HepG2 (cell line): Measurements from ENCODE around the gene MTUS2. TPM values are rescaled to one million over a fixed set of nuclear protein-coding genes. Genes with fewer than 3 reads are reported as not detected.

Experiments
- ATAC-seq: fragments of 200-7000 bp; cut with Tn5 transposase; 3 replicates; pipeline ENCODE4 v1.9.1; 2020; ENCODE audit warnings: mild to moderate bottlenecking, moderate library complexity
- BruUV-seq: library from RNA; stranded (reverse); fragments of 400-500 nt; replicated peaks from 2 replicates; lab custom pipeline; 2021; lab: Mats Ljungman, UMichigan
- CTCF ChIA-PET: fragments of 300-600 bp; formaldehyde crosslinking; extraction: SDS; loops from one replicate; lab custom pipeline; 2021; ENCODE audit warnings: low total read pairs, inconsistent platforms, low intra/inter-chr PET ratio; lab: Yijun Ruan, JAX
- POLR2A ChIA-PET: fragments of 350-600 bp; sonication (Branson Sonifier 250); formaldehyde crosslinking; loops from one replicate; lab custom pipeline; 2020; ENCODE audit warnings: antibody characterized with exemption, inconsistent platforms; lab: Yijun Ruan, JAX
- DNase-seq: peaks from one replicate; pipeline ENCODE4 v3.0.0-alpha.2; 2015; ENCODE audit warnings: low spot score
- FAIRE-seq: peaks from 3 replicates; lab custom pipeline; 2011; peaks lifted over from hg19 to GRCh38; lab: Jason Lieb, UNC
- H2AFZ ChIP-seq: one replicate; pipeline ENCODE4 v1.6.1; 2011; ENCODE audit warnings: low read length, inconsistent platforms
- H3K27ac ChIP-seq: fragments of 300-600 bp; 3 replicates; pipeline ENCODE4 v1.8.0; 2011; ENCODE audit warnings: mixed run types, mild to moderate bottlenecking, mixed read lengths, low read length, inconsistent platforms; ENCODE audit not compliant: insufficient read depth; ENCODE audit errors: extremely low read length
- H3K27me3 ChIP-seq, 2 experiments: fragments of 200-600 bp in 1 of 2; 2 replicates in 1 of 2; 3 replicates in 1 of 2; pipeline versions ENCODE4 v1.6.0 to v1.8.0; 2011; ENCODE audit warnings: low read length in 2 of 2, mild to moderate bottlenecking in 2 of 2, moderate library complexity in 2 of 2, inconsistent platforms in 1 of 2; ENCODE audit not compliant: insufficient read depth in 2 of 2, control insufficient read depth in 1 of 2
- H3K36me3 ChIP-seq, 2 experiments: fragments of 200-600 bp in 1 of 2; replicated peaks in 1 of 2; 2 replicates in 1 of 2; 3 replicates in 1 of 2; pipeline versions ENCODE4 v1.5.1 to v1.8.0; 2011; ENCODE audit warnings: low read length in 2 of 2, inconsistent platforms in 1 of 2; ENCODE audit not compliant: insufficient read depth in 2 of 2, control insufficient read depth in 1 of 2
- H3K4me1 ChIP-seq: 2 replicates; pipeline ENCODE4 v1.5.1; 2012; ENCODE audit warnings: low read length, inconsistent platforms; ENCODE audit not compliant: insufficient read depth
- H3K4me2 ChIP-seq: 2 replicates; pipeline ENCODE4 v1.6.0; 2011; ENCODE audit warnings: low read depth, low read length, inconsistent platforms
- H3K4me3 ChIP-seq, 3 experiments: fragments of 200-600 bp in 1 of 3; sonication (generic), shearing (Covaris generic) in 1 of 3; replicated peaks in 1 of 3; 2 replicates each; pipeline ENCODE4 v1.5.1; 2011 to 2016; ENCODE audit warnings: low read length in 3 of 3, inconsistent platforms in 2 of 3, low read depth in 2 of 3, mild to moderate bottlenecking in 2 of 3, control low read depth in 1 of 3, mixed read lengths in 1 of 3; ENCODE audit not compliant: insufficient read depth in 1 of 3
- H3K79me2 ChIP-seq: one replicate; pipeline ENCODE4 v1.6.1; 2011; ENCODE audit warnings: low read length, inconsistent platforms; ENCODE audit not compliant: insufficient read depth
- H3K9ac ChIP-seq: 2 replicates; pipeline ENCODE4 v1.6.0; 2011; ENCODE audit warnings: mild to moderate bottlenecking, low read depth, low read length, inconsistent platforms; ENCODE audit not compliant: insufficient read depth
- H3K9me3 ChIP-seq: 2 replicates; pipeline ENCODE4 v1.5.1; 2012; ENCODE audit warnings: mild to moderate bottlenecking, low read length
- H4K20me1 ChIP-seq: 2 replicates; pipeline ENCODE4 v1.6.0; 2011; ENCODE audit warnings: inconsistent platforms, mild to moderate bottlenecking, low read length, moderate library complexity; ENCODE audit not compliant: insufficient read depth
- AGO2 ChIP-seq: fragments of 200-400 bp; formaldehyde crosslinking; optimal IDR thresholded peaks from 2 replicates; pipeline ENCODE3; 2017; ENCODE audit warnings: mild to moderate bottlenecking, low read depth, low read length, moderate library complexity
- GABPA ChIP-seq, 2 experiments: IDR thresholded peaks; 2 replicates each; pipeline ENCODE4 v1.6.1; 2011 to 2016; ENCODE audit warnings: low read depth in 2 of 2, low read length in 1 of 2, missing biosample characterization in 1 of 2, missing genetic modification characterization in 1 of 2
- HOXA7 ChIP-seq: sonication (generic); formaldehyde crosslinking; IDR thresholded peaks from 2 replicates; pipeline ENCODE4 v1.8.1; 2022; ENCODE audit warnings: mild to moderate bottlenecking, missing genetic modification reagents, moderate library complexity
- MTA1 ChIP-seq: sonication (generic); formaldehyde crosslinking; IDR thresholded peaks from 2 replicates; pipeline ENCODE4 v1.4.0; 2020; ENCODE audit warnings: missing genetic modification reagents, mild to moderate bottlenecking, borderline replicate concordance
- MYNN ChIP-seq: sonication (generic); formaldehyde crosslinking; IDR thresholded peaks from 2 replicates; pipeline ENCODE4 v1.4.0; 2020; ENCODE audit warnings: mild to moderate bottlenecking, low read depth, missing genetic modification reagents
- NFRKB ChIP-seq: fragments of 450-650 bp; IDR thresholded peaks from 2 replicates; pipeline ENCODE4 v1.6.1; 2017
- NR1H2 ChIP-seq: sonication (generic); formaldehyde crosslinking; IDR thresholded peaks from 2 replicates; pipeline ENCODE4 v1.8.1; 2022; ENCODE audit warnings: low read depth, missing genetic modification reagents, borderline replicate concordance
- SALL2 ChIP-seq: sonication (generic); formaldehyde crosslinking; IDR thresholded peaks from 2 replicates; pipeline ENCODE4 v1.8.1; 2023; ENCODE audit warnings: mild to moderate bottlenecking, missing genetic modification reagents, inconsistent platforms
- ZNF251 ChIP-seq: sonication (generic); formaldehyde crosslinking; IDR thresholded peaks from 2 replicates; pipeline ENCODE4 v1.9.0; 2021; ENCODE audit warnings: mild to moderate bottlenecking, missing genetic modification reagents
- ZNF354B ChIP-seq: sonication (generic); formaldehyde crosslinking; IDR thresholded peaks from 2 replicates; pipeline ENCODE4 v1.8.0; 2022; ENCODE audit warnings: mild to moderate bottlenecking, missing genetic modification reagents
- WGBS: methylation state at CpG from one replicate; pipeline ENCODE4 v1.1.6; 2017; ENCODE audit warnings: low lambda C conversion rate; 5-methylcytosine and 5-hydroxymethylcytosine counted together
- in situ Hi-C: cut with HindIII; loops from 2 replicates; pipeline ENCODE4 v1.10.0; 2017; ENCODE audit warnings: low pct_unique_long_range_greater_than_20kb; ENCODE audit not compliant: extremely low pct_ligation_motif_present
- intact Hi-C: fragments of 100-400 bp; cut with micrococcal nuclease; formaldehyde crosslinking; loops from one replicate; pipeline ENCODE4 v1.10.0; 2022; ENCODE audit not compliant: unreplicated experiment
- polyA plus RNA-seq, 8 experiments: library from polyadenylated mRNA; depleted of rRNA in 3 of 8; stranded (reverse) in 7 of 8; unstranded in 1 of 8; fragments of >200 nt; fragmentation: Illumina TruSeq in 4 of 8; extraction: Trizol in 4 of 8; gene quantifications; 2 replicates each; pipeline versions ENCODE4 v1.2.1 to v1.2.3, GENCODE V29; 2011 to 2016; ENCODE audit warnings: low read depth in 4 of 8, missing spikeins in 1 of 8, mixed read lengths in 1 of 8; ENCODE audit not compliant: insufficient read depth in 1 of 8
- total RNA-seq, 5 experiments: library from RNA; depleted of rRNA; stranded (reverse); fragments of >200 nt; fragmentation: Illumina TruSeq; extraction: Trizol; gene quantifications; 2 replicates each; pipeline ENCODE4 v1.2.3, GENCODE V29; 2016; ENCODE audit warnings: low read depth in 1 of 5
- TF ChIP-seq, protein P1 (sequence below): sonication (generic); formaldehyde crosslinking; IDR thresholded peaks from 2 replicates; pipeline ENCODE4 v1.4.0; 2020; ENCODE audit warnings: mild to moderate bottlenecking, missing genetic modification reagents
- TF ChIP-seq, protein P2 (sequence below): sonication (generic); formaldehyde crosslinking; IDR thresholded peaks from 2 replicates; pipeline ENCODE4 v1.4.0; 2020; ENCODE audit warnings: missing genetic modification reagents
- TF ChIP-seq, protein P3 (sequence below): sonication (generic); formaldehyde crosslinking; IDR thresholded peaks from 2 replicates; pipeline ENCODE4 v1.8.0; 2022; ENCODE audit warnings: missing genetic modification reagents, mild to moderate bottlenecking, inconsistent platforms, borderline replicate concordance
- TF ChIP-seq, protein P4 (sequence below): sonication (generic); formaldehyde crosslinking; IDR thresholded peaks from 2 replicates; pipeline ENCODE4 v1.4.0; 2020; ENCODE audit warnings: missing genetic modification reagents
- TF ChIP-seq, protein P5 (sequence below): sonication (generic); formaldehyde crosslinking; IDR thresholded peaks from 2 replicates; pipeline ENCODE4 v1.8.1; 2023; ENCODE audit warnings: missing genetic modification reagents, mild to moderate bottlenecking, borderline replicate concordance
- TF ChIP-seq, protein P6 (sequence below): sonication (generic); formaldehyde crosslinking; IDR thresholded peaks from 2 replicates; pipeline ENCODE4 v1.5.1; 2020; ENCODE audit warnings: missing genetic modification reagents, mild to moderate bottlenecking, borderline replicate concordance

The MTUS2 gene
- total and polyA plus RNA-seq, 2 of the 13 experiments (the other 11 are each of a cell fraction or from before 2014, with no cell fraction given): not detected

DNA sequence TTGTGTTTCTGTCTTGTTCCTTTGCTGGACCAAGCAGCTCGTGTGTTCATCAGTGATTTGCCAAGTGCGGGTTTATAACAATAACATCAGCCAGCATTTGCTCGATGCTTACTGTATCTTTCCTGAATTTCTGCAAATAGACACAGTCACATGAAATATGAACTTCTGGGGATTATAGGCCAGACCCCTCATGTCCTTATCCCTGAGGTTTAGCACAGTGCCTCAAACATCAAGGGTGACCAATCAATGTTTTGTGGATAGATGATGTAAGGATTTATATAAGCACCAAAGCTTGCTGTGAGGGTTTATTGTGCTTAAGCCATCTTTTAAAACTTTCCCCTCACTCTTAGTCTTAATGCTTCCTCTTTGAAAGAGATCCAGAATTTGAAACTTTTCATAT, 451.5 kb downstream of the MTUS2 start (continued):
- TF ChIP-seq AGO2: no peak
- TF ChIP-seq ZNF251 (CRISPR knock-in tag): no peak
- no peak for TF ChIP-seq MYNN (CRISPR knock-in tag)
- TF ChIP-seq NR1H2: no peak
- TF ChIP-seq, protein P1, sequence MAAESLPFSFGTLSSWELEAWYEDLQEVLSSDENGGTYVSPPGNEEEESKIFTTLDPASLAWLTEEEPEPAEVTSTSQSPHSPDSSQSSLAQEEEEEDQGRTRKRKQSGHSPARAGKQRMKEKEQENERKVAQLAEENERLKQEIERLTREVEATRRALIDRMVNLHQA (CRISPR knock-in tag): no peak

DNA sequence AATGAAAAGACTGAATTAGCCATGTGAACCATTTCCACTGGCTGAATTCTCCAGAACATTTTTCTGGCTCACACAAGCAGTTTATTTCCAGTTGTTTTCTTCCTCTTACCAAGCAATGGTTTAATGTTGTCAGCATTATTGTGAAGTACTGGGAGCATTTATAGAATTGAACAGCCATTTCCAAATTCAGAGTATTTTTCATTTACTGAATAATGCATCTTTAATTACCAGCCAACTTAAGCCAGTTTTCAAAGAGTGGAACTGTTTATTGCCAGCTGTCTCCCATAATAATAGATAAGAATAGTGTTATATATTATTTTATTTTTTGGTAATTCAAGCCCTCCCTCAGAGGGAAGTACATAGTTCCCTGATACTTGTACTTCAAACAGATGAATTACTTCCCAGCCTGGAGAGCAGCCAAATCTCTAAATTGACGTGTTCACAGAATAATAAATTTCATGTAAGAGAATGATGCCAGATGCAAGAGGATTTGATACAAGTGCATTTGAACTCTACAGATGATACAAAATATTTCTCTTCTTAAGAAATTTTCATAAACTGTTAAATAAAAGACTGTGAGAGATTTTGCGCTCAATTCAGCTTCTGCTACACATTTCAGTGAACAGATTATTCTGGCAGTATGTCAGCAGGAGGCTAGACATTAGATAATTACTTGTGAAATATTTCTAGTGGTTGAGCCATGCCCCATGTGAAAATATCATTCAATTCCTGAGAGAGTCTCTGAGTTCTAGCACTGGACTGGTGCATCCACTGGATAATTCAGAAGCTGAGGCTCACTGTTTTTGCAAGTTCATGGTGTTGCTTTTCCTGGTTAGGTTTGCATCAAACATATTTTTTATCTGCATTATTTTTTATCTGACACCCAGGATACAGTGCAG, 459.5 kb downstream of the MTUS2 start:
- H3K36me3 ChIP-seq: no peaks in the 10 kb centered on the region
- no peaks in the 10 kb centered on the region for H3K4me1 ChIP-seq
- ATAC-seq (no peak), DNase-seq (no peak), FAIRE-seq (no peak)
- H3K9ac ChIP-seq: no peak overlapping the region
- H3K27ac ChIP-seq: no peak overlapping the region
- no TSS peak for BruUV-seq
- H3K4me2 ChIP-seq: no peak overlapping the region
- no peak overlapping the region for H2AFZ ChIP-seq
- 10% methylated on average over 2 of the region's 2 CpGs for WGBS
- ChIA-PET POLR2A (no interaction called here), CTCF (no interaction called here)
- no peaks in the 10 kb centered on the region for H3K27me3 ChIP-seq
- intact Hi-C loops (no loop called here), in situ Hi-C loops (no loop called here)
- no peaks in the 10 kb centered on the region for H3K79me2 ChIP-seq
- peaks cover 14% of the 10 kb centered on the region for H3K9me3 ChIP-seq
- no peaks in the 10 kb centered on the region for H4K20me1 ChIP-seq
- H3K4me3 ChIP-seq: no peak overlapping the region
- TF ChIP-seq, protein P2, sequence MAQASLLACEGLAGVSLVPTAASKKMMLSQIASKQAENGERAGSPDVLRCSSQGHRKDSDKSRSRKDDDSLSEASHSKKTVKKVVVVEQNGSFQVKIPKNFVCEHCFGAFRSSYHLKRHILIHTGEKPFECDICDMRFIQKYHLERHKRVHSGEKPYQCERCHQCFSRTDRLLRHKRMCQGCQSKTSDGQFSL (CRISPR knock-in tag): no peak
- TF ChIP-seq SALL2 (no peak), ZNF354B (no peak), NFRKB (no peak), HOXA7 (no peak), GABPA (IDR thresholded peaks at IDR 0.05; ENCODE audit: low read depth, low read length) (no peak), GABPA (CRISPR knock-in tag; IDR thresholded peaks at IDR 0.05; ENCODE audit: low read depth) (no peak), MTA1 (CRISPR knock-in tag) (no peak)
- TF ChIP-seq, protein P3, sequence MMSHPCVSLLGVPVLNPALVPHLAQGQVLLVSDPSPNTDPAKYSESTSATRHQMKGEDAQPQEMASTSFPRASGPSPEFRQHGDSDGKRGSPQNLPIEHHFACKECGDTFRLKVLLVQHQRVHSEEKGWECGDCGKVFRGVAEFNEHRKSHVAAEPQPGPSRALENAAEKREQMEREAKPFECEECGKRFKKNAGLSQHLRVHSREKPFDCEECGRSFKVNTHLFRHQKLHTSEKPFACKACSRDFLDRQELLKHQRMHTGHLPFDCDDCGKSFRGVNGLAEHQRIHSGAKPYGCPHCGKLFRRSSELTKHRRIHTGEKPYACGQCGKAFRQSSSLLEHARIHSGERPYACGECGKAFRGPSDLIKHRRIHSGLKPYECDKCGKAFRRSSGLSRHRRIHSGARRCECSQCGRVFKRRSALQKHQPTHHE (CRISPR knock-in tag): no peak
- TF ChIP-seq, protein P4, sequence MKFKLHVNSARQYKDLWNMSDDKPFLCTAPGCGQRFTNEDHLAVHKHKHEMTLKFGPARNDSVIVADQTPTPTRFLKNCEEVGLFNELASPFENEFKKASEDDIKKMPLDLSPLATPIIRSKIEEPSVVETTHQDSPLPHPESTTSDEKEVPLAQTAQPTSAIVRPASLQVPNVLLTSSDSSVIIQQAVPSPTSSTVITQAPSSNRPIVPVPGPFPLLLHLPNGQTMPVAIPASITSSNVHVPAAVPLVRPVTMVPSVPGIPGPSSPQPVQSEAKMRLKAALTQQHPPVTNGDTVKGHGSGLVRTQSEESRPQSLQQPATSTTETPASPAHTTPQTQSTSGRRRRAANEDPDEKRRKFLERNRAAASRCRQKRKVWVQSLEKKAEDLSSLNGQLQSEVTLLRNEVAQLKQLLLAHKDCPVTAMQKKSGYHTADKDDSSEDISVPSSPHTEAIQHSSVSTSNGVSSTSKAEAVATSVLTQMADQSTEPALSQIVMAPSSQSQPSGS (CRISPR knock-in tag): no peak
- TF ChIP-seq, protein P5, sequence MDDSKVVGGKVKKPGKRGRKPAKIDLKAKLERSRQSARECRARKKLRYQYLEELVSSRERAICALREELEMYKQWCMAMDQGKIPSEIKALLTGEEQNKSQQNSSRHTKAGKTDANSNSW: no peak
- TF ChIP-seq, protein P6, sequence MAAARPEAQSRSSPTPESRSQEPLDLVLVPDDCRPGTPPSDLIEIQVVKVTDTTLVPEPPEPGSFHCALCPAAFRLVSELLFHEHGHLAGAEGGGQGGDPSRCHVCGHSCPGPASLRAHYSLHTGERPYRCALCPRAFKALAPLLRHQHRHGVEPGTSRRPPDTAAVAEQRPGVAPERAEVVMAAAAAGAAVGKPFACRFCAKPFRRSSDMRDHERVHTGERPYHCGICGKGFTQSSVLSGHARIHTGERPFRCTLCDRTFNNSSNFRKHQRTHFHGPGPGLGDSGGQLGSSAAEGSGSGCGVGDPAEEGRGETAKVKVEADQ (CRISPR knock-in tag): no peak
